Measurements from ENCODE around the gene JAG1.

DNA sequence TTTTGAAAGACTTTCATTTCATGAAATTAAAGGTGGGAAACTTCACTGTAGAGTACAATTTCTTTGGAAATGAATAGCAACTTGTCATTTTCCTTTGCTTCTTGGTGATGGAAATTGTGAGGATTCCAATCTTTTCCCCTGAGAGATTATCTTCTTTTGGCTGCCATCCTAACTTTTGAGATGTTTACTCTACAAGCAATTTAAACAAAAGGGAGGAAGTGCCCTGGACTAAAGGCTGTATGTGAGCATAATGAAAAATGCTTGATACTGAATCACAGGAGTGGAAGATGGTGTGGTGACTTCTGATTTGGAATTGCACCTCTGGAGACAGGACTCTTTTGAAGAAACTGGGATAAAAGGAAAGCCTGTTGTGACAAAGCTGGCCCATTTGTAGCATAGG, 43.1 kb upstream of the JAG1 start:
- TF ChIP-seq, protein P1, sequence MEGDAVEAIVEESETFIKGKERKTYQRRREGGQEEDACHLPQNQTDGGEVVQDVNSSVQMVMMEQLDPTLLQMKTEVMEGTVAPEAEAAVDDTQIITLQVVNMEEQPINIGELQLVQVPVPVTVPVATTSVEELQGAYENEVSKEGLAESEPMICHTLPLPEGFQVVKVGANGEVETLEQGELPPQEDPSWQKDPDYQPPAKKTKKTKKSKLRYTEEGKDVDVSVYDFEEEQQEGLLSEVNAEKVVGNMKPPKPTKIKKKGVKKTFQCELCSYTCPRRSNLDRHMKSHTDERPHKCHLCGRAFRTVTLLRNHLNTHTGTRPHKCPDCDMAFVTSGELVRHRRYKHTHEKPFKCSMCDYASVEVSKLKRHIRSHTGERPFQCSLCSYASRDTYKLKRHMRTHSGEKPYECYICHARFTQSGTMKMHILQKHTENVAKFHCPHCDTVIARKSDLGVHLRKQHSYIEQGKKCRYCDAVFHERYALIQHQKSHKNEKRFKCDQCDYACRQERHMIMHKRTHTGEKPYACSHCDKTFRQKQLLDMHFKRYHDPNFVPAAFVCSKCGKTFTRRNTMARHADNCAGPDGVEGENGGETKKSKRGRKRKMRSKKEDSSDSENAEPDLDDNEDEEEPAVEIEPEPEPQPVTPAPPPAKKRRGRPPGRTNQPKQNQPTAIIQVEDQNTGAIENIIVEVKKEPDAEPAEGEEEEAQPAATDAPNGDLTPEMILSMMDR (conservative IDR thresholded peaks at IDR 0.05; ENCODE audit: low read length): no peak
- no peak for TF ChIP-seq EZH2phosphoT487 (IDR thresholded peaks at IDR 0.05; ENCODE audit: borderline replicate concordance, low read depth, low read length)

Measured in OCI-LY7 (cell line).